Transverse colon (tissue), 4 donors: ENCODE data around the gene GPR143. TPM values are rescaled to one million over a fixed set of nuclear protein-coding genes. Genes with fewer than 3 reads are reported as not detected.

ENCODE experiments used
- DNase-seq: peaks from one replicate; pipeline ENCODE4 v3.0.0-alpha.2; 2019
- H3K27ac ChIP-seq, 4 donors: fragments of 200-600 bp; sonication (generic); 2 replicates each; pipeline ENCODE4 v1.5.1; 2016 to 2018; ENCODE audit warnings: inconsistent platforms in 4 of 4
- H3K27me3 ChIP-seq: fragments of 200-600 bp; sonication (generic); 2 replicates; pipeline ENCODE4 v1.5.1; 2017; ENCODE audit warnings: inconsistent platforms
- H3K36me3 ChIP-seq, 4 donors: fragments of 200-600 bp; sonication (generic); 2 replicates each; pipeline ENCODE4 v1.5.1; 2017 to 2019; ENCODE audit warnings: inconsistent platforms in 4 of 4
- H3K4me1 ChIP-seq, 4 donors: fragments of 200-600 bp; sonication (generic); 2 replicates each; pipeline ENCODE4 v1.5.1; 2017 to 2020; ENCODE audit warnings: inconsistent platforms in 4 of 4
- H3K4me3 ChIP-seq, 4 donors: fragments of 200-600 bp; sonication (generic); 1 replicate in 1 of 4; 2 replicates in 3 of 4; pipeline versions ENCODE4 v1.5.1 to v1.6.1; 2017 to 2019; ENCODE audit warnings: inconsistent platforms in 4 of 4
- H3K9me3 ChIP-seq, 2 donors: fragments of 200-600 bp; sonication (generic); 2 replicates each; pipeline ENCODE4 v1.5.1; 2017 to 2019; ENCODE audit warnings: inconsistent platforms in 2 of 2
- EP300 ChIP-seq: sonication (generic); formaldehyde crosslinking; IDR thresholded peaks from one replicate; pipeline ENCODE4 v1.6.1; 2017; ENCODE audit warnings: antibody characterized with exemption, low read depth
- POLR2A ChIP-seq: fragments of 450-650 bp; IDR thresholded peaks from one replicate; pipeline ENCODE4 v1.6.1; 2016; ENCODE audit warnings: antibody characterized with exemption, mild to moderate bottlenecking, moderate library complexity
- POLR2AphosphoS5 ChIP-seq, 3 donors: sonication (generic); formaldehyde crosslinking; IDR thresholded peaks; one replicate each; pipeline ENCODE4 v1.6.1; 2016; ENCODE audit warnings: antibody characterized with exemption in 3 of 3
- WGBS, 2 donors: methylation state at CpG; one replicate each; pipeline ENCODE4 v1.1.5; 2018; ENCODE audit warnings: low coverage in 1 of 2; 5-methylcytosine and 5-hydroxymethylcytosine counted together
- in situ Hi-C, 4 donors: fragments of 200-750 bp; cut with MboI; loops; one replicate each; pipeline versions ENCODE4 v1.15.0 to v1.15.1; 2017; ENCODE audit warnings: low sequenced_read_pairs in 3 of 4, low pct_ligation_motif_present in 1 of 4, low pct_unique_long_range_greater_than_20kb in 1 of 4
- intact Hi-C: fragments of 100-400 bp; cut with DNase I; formaldehyde crosslinking; loops from one replicate; pipeline ENCODE4 v1.15.1; 2023; ENCODE audit warnings: low total_unique reads
- total RNA-seq, 4 donors: library from RNA; depleted of rRNA; stranded (reverse); fragments of >200 nt; gene quantifications; one replicate each; pipeline ENCODE4 v1.1.0, GENCODE V29; 2016
- TF ChIP-seq, protein P1 (sequence below), 5 experiments: fragments of 200-600 bp in 3 of 5; fragments of 450-650 bp in 2 of 5; sonication (generic) in 3 of 5; IDR thresholded peaks; 1 replicate in 2 of 5; 2 replicates in 3 of 5; pipeline ENCODE4 v1.5.1; 2016 to 2017; ENCODE audit warnings: antibody characterized with exemption in 5 of 5, inconsistent platforms in 3 of 5, mild to moderate bottlenecking in 2 of 5, moderate library complexity in 1 of 5

The GPR143 gene
- total RNA-seq, 4 donors from 2014 or later: 1.1 to 1.6 TPM; not detected in 2

DNA sequence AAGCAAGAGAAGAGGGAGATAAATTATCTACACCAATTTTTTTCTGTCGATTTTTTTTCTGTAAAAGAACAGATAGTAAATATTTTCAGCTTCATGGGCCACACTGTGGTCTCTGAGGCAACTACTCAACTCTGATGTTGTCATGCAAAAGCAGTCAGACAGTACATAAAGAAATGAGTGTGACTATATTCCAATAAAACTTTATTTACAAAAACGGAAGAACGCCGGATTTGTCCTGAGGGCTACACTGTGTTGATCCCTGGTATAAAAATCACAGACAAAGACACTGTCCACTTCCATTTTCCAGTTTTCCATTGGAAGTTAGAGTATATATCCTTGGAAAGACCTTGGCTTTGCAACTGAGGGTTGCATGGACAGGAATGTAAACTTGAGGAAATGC lies 18.0 kb downstream of the GPR143 start:
- WGBS, 2 donors: 80 to 91% methylated on average over 1 to 4 of the region's 4 CpGs
- TF ChIP-seq EP300 (no peak), POLR2AphosphoS5 (IDR thresholded peaks at IDR 0.05) (no peak), POLR2A (no peak)
- TF ChIP-seq, protein P1, sequence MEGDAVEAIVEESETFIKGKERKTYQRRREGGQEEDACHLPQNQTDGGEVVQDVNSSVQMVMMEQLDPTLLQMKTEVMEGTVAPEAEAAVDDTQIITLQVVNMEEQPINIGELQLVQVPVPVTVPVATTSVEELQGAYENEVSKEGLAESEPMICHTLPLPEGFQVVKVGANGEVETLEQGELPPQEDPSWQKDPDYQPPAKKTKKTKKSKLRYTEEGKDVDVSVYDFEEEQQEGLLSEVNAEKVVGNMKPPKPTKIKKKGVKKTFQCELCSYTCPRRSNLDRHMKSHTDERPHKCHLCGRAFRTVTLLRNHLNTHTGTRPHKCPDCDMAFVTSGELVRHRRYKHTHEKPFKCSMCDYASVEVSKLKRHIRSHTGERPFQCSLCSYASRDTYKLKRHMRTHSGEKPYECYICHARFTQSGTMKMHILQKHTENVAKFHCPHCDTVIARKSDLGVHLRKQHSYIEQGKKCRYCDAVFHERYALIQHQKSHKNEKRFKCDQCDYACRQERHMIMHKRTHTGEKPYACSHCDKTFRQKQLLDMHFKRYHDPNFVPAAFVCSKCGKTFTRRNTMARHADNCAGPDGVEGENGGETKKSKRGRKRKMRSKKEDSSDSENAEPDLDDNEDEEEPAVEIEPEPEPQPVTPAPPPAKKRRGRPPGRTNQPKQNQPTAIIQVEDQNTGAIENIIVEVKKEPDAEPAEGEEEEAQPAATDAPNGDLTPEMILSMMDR (IDR thresholded peaks at IDR 0.05): no peak
- H3K36me3 ChIP-seq: no peaks in the 10 kb centered on the region
- intact Hi-C loops: no loop called here
- no peaks in the 10 kb centered on the region for H3K9me3 ChIP-seq
- in situ Hi-C loops: no loop called here
- H3K4me3 ChIP-seq: no peak overlapping the region
- no peak overlapping the region for H3K27ac ChIP-seq
- no peaks in the 10 kb centered on the region for H3K27me3 ChIP-seq
- no peak for DNase-seq
- H3K4me1 ChIP-seq: no peaks in the 10 kb centered on the region

DNA sequence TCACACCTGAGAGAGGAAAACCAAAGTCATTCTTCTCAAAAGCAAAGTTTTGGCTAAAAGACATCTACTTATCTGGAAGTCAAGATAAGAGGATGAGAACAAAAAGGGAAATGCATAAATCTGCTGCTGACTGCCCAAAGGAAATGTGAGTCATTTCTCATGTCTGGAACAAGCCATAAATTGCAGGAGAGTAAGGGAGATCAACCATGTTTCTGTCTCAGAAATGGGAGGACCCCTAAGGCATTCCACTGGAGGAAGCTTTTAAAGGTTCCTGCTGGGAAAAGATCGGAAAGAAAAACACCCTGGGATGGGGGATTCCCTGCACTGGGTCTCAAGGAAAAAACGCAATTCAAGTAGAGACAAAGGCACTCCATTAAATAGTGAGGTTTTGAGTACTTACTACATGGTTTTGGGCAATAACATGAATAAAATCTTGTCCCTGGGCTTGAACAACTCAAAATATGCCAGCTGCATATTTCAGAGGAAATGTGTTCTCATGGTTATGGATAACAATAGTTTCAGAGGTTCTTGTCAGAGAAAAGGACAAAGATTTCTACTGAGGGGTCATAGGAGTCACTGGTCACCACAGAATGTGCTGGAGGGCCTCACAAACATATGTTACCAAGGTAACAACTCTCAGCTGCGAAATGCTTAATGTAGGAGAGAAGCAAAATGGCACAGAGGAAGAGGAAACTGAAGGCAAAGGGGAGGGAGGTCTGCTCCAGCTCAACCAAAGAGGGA lies 19.3 kb downstream of the GPR143 start:
- WGBS, 2 donors: 63 to 65% methylated on average over 2 to 3 of the region's 3 CpGs
- no peaks in the 10 kb centered on the region for H3K36me3 ChIP-seq
- no peaks in the 10 kb centered on the region for H3K4me1 ChIP-seq
- in situ Hi-C loops: no loop called here
- no peak for DNase-seq
- no peaks in the 10 kb centered on the region for H3K9me3 ChIP-seq
- intact Hi-C loops: no loop called here
- H3K27me3 ChIP-seq: no peaks in the 10 kb centered on the region
- H3K4me3 ChIP-seq: no peak overlapping the region
- H3K27ac ChIP-seq: no peak overlapping the region
- TF ChIP-seq, protein P1 (IDR thresholded peaks at IDR 0.05): no peak
- TF ChIP-seq EP300: no peak

DNA sequence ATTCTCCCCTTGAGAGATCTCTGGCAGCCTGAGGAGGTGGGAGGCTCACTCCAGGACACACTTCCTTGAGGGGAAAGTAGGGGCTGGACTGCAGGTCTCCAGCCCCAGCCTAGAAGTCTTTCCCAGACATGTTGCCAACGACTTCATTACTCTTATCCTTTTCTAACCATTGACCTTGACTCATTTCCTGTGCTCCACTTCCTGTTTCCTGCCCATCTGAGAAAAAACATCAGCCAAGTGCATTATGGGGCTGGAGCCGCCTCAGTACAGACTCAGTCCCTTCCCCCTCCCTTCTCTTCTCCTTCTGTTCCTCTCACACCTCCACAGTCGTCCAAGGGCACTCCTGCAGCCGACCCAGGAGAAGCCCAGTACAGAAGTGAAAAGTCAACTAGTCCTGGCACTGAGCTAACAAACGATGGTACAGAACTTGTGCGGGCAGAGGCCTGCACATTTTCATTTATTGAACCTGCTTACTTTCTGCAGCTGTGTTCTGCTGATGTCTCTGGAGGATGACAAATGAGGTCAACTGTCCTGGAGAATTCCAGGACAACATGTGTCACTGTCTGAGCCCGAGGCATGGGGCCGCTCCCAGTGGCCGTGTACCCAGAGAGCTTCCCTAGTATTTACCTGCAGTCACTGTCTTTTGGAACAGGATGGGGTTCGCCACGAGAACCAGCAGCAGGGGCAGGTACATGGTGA lies 20.1 kb downstream of the GPR143 start:
- WGBS, 2 donors: 74% methylated on average over 11 of the region's 11 CpGs; no CpG with 5 or more reads in 1 of the 2 donors
- TF ChIP-seq POLR2AphosphoS5 (IDR thresholded peaks at IDR 0.05) (no peak), EP300 (no peak), POLR2A (no peak)
- TF ChIP-seq, protein P1 (IDR thresholded peaks at IDR 0.05): no peak
- Histone ChIP-seq H3K4me3 (no peak overlapping the region), H3K27ac (no peak overlapping the region), H3K36me3 (no peaks in the 10 kb centered on the region), H3K9me3 (no peaks in the 10 kb centered on the region), H3K27me3 (no peaks in the 10 kb centered on the region), H3K4me1 (no peaks in the 10 kb centered on the region)
- no peak for DNase-seq
- intact Hi-C loops: no loop called here
- in situ Hi-C loops: no loop called here

DNA sequence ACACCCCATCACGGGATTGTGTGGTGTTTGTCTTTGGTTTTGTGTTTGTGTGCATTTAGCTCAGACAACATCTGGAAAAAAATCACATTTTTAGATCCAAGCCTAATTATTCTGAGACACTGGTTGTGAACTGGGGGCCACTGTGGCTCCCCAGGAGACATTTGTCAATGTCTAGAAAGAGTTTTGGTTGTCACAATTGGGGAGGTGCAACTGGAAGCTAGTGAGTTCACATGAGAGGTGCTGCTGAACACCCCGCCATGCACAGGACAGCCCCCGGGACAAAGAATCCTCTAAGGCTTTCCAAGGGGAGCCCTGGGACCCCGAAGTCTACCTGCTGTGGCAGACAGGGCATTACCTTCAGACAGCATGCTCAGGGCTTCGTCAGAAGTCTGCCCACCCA lies 26.5 kb downstream of the GPR143 start:
- Histone ChIP-seq H3K36me3 (no peaks in the 10 kb centered on the region), H3K9me3 (no peaks in the 10 kb centered on the region), H3K4me1 (no peaks in the 10 kb centered on the region), H3K4me3 (no peak overlapping the region), H3K27me3 (no peaks in the 10 kb centered on the region), H3K27ac (no peak overlapping the region)
- in situ Hi-C loops (no loop called here), intact Hi-C loops (no loop called here)
- no peak for DNase-seq
- TF ChIP-seq POLR2A: no peak
- TF ChIP-seq POLR2AphosphoS5 (IDR thresholded peaks at IDR 0.05): no peak
- TF ChIP-seq EP300: no peak
- TF ChIP-seq, protein P1 (IDR thresholded peaks at IDR 0.05): no peak
- WGBS, 2 donors: 73 to 100% methylated on average over 1 to 5 of the region's 5 CpGs
